ENCODE measurements around the gene ARIH2. TPM values are rescaled to one million over a fixed set of nuclear protein-coding genes. Genes with fewer than 3 reads are reported as not detected.

ARIH2 gene
- total RNA-seq, 1 experiment from 2014 or later = 122 TPM

DNA sequence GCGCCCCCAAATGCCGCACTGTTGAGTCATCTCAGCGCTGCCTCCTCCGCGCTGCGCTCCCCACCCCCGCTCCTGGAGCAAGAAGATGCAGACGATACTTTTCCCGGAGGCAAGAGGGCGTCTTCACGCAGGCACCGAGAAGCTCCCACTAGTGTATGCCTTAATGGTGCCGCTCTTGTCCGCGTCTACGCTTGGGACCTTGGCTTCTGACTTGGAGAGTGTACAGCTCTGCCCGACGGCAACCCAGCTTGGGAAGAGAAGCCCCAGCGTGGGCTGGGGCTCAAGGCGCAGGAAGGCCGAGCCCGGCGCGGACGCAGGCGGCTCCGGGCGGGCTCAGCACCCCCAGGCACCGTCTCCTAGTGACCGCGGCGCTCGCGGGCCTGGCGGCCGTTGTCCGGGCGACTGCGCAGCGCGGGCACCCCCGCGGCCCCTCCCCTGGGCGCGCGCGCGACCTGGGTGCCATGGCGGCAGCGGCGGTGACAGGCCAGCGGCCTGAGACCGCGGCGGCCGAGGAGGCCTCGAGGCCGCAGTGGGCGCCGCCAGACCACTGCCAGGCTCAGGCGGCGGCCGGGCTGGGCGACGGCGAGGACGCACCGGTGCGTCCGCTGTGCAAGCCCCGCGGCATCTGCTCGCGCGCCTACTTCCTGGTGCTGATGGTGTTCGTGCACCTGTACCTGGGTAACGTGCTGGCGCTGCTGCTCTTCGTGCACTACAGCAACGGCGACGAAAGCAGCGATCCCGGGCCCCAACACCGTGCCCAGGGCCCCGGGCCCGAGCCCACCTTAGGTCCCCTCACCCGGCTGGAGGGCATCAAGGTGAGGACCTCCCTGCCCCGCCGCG, 71.4 kb downstream of the ARIH2 start, which contains the start of gene P4HTM:
TSS of gene P4HTM (plus strand) at position 446 of the 840 bp plus-strand sequence. CDS start at position 462, 16 bp downstream.
- H2BK15ac ChIP-seq (ENCODE audit: low read depth, low read length) = no peak within 1 kb of the TSS
- peak within 1 kb of the TSS; percentile 86 for H3K9ac ChIP-seq (ENCODE audit: extremely low read depth, insufficient read length, low read length)
- no peak within 1 kb of the TSS for H3K56ac ChIP-seq (ENCODE audit: insufficient read length, low read depth, low read length)
- peak; percentile 34; the same call in 2 of the 3 replicates for TF ChIP-seq CTCF (conservative IDR thresholded peaks at IDR 0.05)
- H4K8ac ChIP-seq (replicated peaks; ENCODE audit: insufficient read length, low read depth, low read length) = no peak within 1 kb of the TSS
- Mint-ChIP-seq H3K27me3 (ENCODE audit: low read depth) (no peaks in the 10 kb centered on the region; the same call in 1 of the 2 replicates), H3K4me3 (peak within 1 kb of the TSS; percentile 88 to 94), H3K9me3 (no peaks in the 10 kb centered on the region), H3K36me3 (ENCODE audit: insufficient read depth in 1 of 3, low read depth in 3 of 3) (peaks cover 8 to 33% (median 13%) of the 10 kb centered on the region in 3 experiments), H3K27ac (peak within 1 kb of the TSS; percentile 87 to 97 (median 91)), H3K4me1 (peaks cover 20 to 21% of the 10 kb centered on the region in 2 experiments)
- no peak within 1 kb of the TSS for H3K23ac ChIP-seq (ENCODE audit: insufficient read length, low read depth, low read length)
- H3K4me2 ChIP-seq (ENCODE audit: insufficient read depth, insufficient read length, low read length) = peak within 1 kb of the TSS; percentile 90
- H4K91ac ChIP-seq (ENCODE audit: insufficient read length, low read depth, low read length) = no peak within 1 kb of the TSS
- no peaks in the 10 kb centered on the region; the same call in 1 of the 2 replicates for H3K79me2 ChIP-seq (ENCODE audit: insufficient read depth, low read length)
- WGBS (ENCODE audit: extremely low coverage, insufficient read length, low lambda C conversion rate) = no CpG with 5 or more reads among the region's 91 CpGs
- DNase-seq = peak; percentile 89
- H4K20me1 ChIP-seq (ENCODE audit: control insufficient read depth, insufficient read depth, insufficient read length) = no peaks in the 10 kb centered on the region
- no peak within 1 kb of the TSS for H2BK12ac ChIP-seq (ENCODE audit: insufficient read length, low read depth, low read length)
- H3K18ac ChIP-seq (ENCODE audit: insufficient read length, low read depth, low read length) = peak within 1 kb of the TSS; percentile 95
- H2AFZ ChIP-seq (ENCODE audit: low read length) = no peak within 1 kb of the TSS
- H2BK120ac ChIP-seq (ENCODE audit: low read depth, low read length, poor library complexity, severe bottlenecking) = no peak within 1 kb of the TSS
- H4K5ac ChIP-seq (ENCODE audit: insufficient read length, low read depth, low read length) = peak within 1 kb of the TSS; percentile 79
- no peaks in the 10 kb centered on the region for H3K9me3 ChIP-seq (ENCODE audit: control insufficient read depth, low read depth, low read length)
- peaks cover 21% of the 10 kb centered on the region for H3K23me2 ChIP-seq (ENCODE audit: insufficient read length, low read depth, low read length, poor library complexity, severe bottlenecking)
- H2AK5ac ChIP-seq (ENCODE audit: insufficient read length, low read length) = no peak within 1 kb of the TSS
- H3K4ac ChIP-seq (ENCODE audit: low read depth, low read length) = no peak within 1 kb of the TSS
- H2BK5ac ChIP-seq (ENCODE audit: insufficient read length, low read length) = no peak within 1 kb of the TSS
- no peaks in the 10 kb centered on the region for H3K79me1 ChIP-seq (ENCODE audit: insufficient read depth, low read depth, low read length, poor library complexity, severe bottlenecking)
- no peak within 1 kb of the TSS for H3K27ac ChIP-seq (ENCODE audit: insufficient read length, low read depth, low read length)
- peak within 1 kb of the TSS; percentile 94 for H3K14ac ChIP-seq (ENCODE audit: insufficient read depth, low read length)
- H3T11ph ChIP-seq (ENCODE audit: low read length) = no peak within 1 kb of the TSS
- H3K4me1 ChIP-seq (ENCODE audit: insufficient read depth, low read length) = peaks cover 11% of the 10 kb centered on the region; the same call in 1 of the 2 replicates
- no peak within 1 kb of the TSS for H2BK20ac ChIP-seq (ENCODE audit: low read depth, low read length, poor library complexity, severe bottlenecking)
- no peaks in the 10 kb centered on the region for H3K27me3 ChIP-seq (ENCODE audit: insufficient read depth, low read length)
